WTC11 (cell line): ENCODE data around the gene PLRG1. TPM values are rescaled to one million over a fixed set of nuclear protein-coding genes. Genes with fewer than 3 reads are reported as not detected.

Source experiments
- ATAC-seq: fragments of 200-7000 bp; cut with Tn5 transposase; 2 replicates; pipeline ENCODE4 v1.10.0; 2021; ENCODE audit warnings: mild to moderate bottlenecking, moderate library complexity
- CTCF ChIA-PET: fragments of 300-600 bp; sonication (Branson Sonifier 250); formaldehyde crosslinking; loops from one replicate; lab custom pipeline; 2021; ENCODE audit warnings: antibody characterized with exemption; lab: Charles Lee
- POLR2A ChIA-PET: fragments of 350-600 bp; sonication (Branson Sonifier 250); formaldehyde crosslinking; loops from one replicate; lab custom pipeline; 2021; ENCODE audit warnings: antibody characterized with exemption; lab: Charles Lee
- DNase-seq: peaks from one replicate; pipeline ENCODE4 v3.0.0; 2021; ENCODE audit warnings: low spot score
- H3K27ac Mint-ChIP-seq: 2 replicates; pipeline ENCODE4 v1.8.0; 2021; ENCODE audit warnings: mixed read lengths
- H3K27me3 Mint-ChIP-seq: 2 replicates; pipeline ENCODE4 v1.8.0; 2021; ENCODE audit warnings: low read depth, mild to moderate bottlenecking, moderate library complexity, mixed read lengths
- H3K36me3 Mint-ChIP-seq: 2 replicates; pipeline ENCODE4 v1.8.0; 2021; ENCODE audit warnings: mixed read lengths
- H3K4me1 Mint-ChIP-seq: 2 replicates; pipeline ENCODE4 v1.8.0; 2022; ENCODE audit warnings: mixed read lengths
- H3K4me3 Mint-ChIP-seq: 2 replicates; pipeline ENCODE4 v1.8.0; 2021; ENCODE audit warnings: mild to moderate bottlenecking, moderate library complexity, mixed read lengths
- H3K9me3 Mint-ChIP-seq: 2 replicates; pipeline ENCODE4 v1.8.0; 2021; ENCODE audit warnings: mixed read lengths
- ELF4 ChIP-seq: sonication (generic); formaldehyde crosslinking; IDR thresholded peaks from 2 replicates; pipeline ENCODE4 v1.8.1; 2022; ENCODE audit warnings: low read depth, mild to moderate bottlenecking, moderate library complexity, missing genetic modification reagents
- ETV6 ChIP-seq: sonication (generic); formaldehyde crosslinking; IDR thresholded peaks from 2 replicates; pipeline ENCODE4 v1.8.1; 2022; ENCODE audit warnings: mild to moderate bottlenecking, missing genetic modification reagents
- FOXJ3 ChIP-seq: sonication (generic); formaldehyde crosslinking; IDR thresholded peaks from 2 replicates; pipeline ENCODE4 v1.9.0; 2021; ENCODE audit warnings: missing genetic modification reagents, mild to moderate bottlenecking, borderline replicate concordance
- HMGA2 ChIP-seq: fragments of 250-450 bp; sonication (Bioruptor Pico); IDR thresholded peaks from 2 replicates; pipeline ENCODE4 v1.4.0; 2021; ENCODE audit warnings: mild to moderate bottlenecking, moderate library complexity
- KAT7 ChIP-seq: sonication (generic); formaldehyde crosslinking; IDR thresholded peaks from 2 replicates; pipeline ENCODE4 v1.8.1; 2023; ENCODE audit warnings: missing genetic modification reagents, mild to moderate bottlenecking, borderline replicate concordance
- NR1H2 ChIP-seq: sonication (generic); formaldehyde crosslinking; IDR thresholded peaks from 2 replicates; pipeline ENCODE4 v1.9.0; 2021; ENCODE audit warnings: mild to moderate bottlenecking, moderate library complexity, missing genetic modification reagents
- PRRX2 ChIP-seq: fragments of 250-450 bp; sonication (Bioruptor Pico); IDR thresholded peaks from 2 replicates; pipeline ENCODE4 v1.8.0; 2021; ENCODE audit warnings: mild to moderate bottlenecking
- RELA ChIP-seq: sonication (generic); formaldehyde crosslinking; IDR thresholded peaks from 2 replicates; pipeline ENCODE4 v1.8.1; 2022; ENCODE audit warnings: missing genetic modification reagents, mild to moderate bottlenecking, borderline replicate concordance
- SMAD3 ChIP-seq: sonication (generic); formaldehyde crosslinking; IDR thresholded peaks from 2 replicates; pipeline ENCODE4 v1.8.0; 2022; ENCODE audit warnings: missing genetic modification reagents, mild to moderate bottlenecking, borderline replicate concordance
- SMAD4 ChIP-seq: sonication (generic); formaldehyde crosslinking; IDR thresholded peaks from 2 replicates; pipeline ENCODE4 v1.8.0; 2022; ENCODE audit warnings: mild to moderate bottlenecking, missing genetic modification reagents
- ZNF219 ChIP-seq: sonication (generic); formaldehyde crosslinking; IDR thresholded peaks from 2 replicates; pipeline ENCODE4 v1.8.0; 2023; ENCODE audit warnings: missing genetic modification reagents, mild to moderate bottlenecking, borderline replicate concordance
- ZNF232 ChIP-seq: sonication (generic); formaldehyde crosslinking; IDR thresholded peaks from 2 replicates; pipeline ENCODE4 v1.8.0; 2022; ENCODE audit warnings: mild to moderate bottlenecking, missing genetic modification reagents
- ZNF671 ChIP-seq: fragments of 250-450 bp; sonication (Bioruptor Pico); IDR thresholded peaks from 2 replicates; pipeline ENCODE4 v1.8.0; 2021; ENCODE audit warnings: mild to moderate bottlenecking
- total RNA-seq: library from RNA; stranded (reverse); gene quantifications from 3 replicates; pipeline ENCODE4 v1.2.3, GENCODE V29; 2021
- TF ChIP-seq, protein P1 (sequence below): sonication (generic); formaldehyde crosslinking; IDR thresholded peaks from 2 replicates; pipeline ENCODE4 v1.8.1; 2023; ENCODE audit warnings: mild to moderate bottlenecking, missing genetic modification reagents
- TF ChIP-seq, protein P2 (sequence below): sonication (generic); formaldehyde crosslinking; IDR thresholded peaks from 2 replicates; pipeline ENCODE4 v1.8.0; 2023; ENCODE audit warnings: missing genetic modification reagents
- TF ChIP-seq, protein P3 (sequence below): fragments of 250-450 bp; sonication (Bioruptor Pico); IDR thresholded peaks from 2 replicates; pipeline ENCODE4 v1.8.0; 2021; ENCODE audit warnings: mild to moderate bottlenecking
- TF ChIP-seq, protein P4 (sequence below): sonication (generic); formaldehyde crosslinking; IDR thresholded peaks from 2 replicates; pipeline ENCODE4 v1.8.1; 2023; ENCODE audit warnings: mild to moderate bottlenecking, missing genetic modification reagents
- TF ChIP-seq, protein P5 (sequence below): sonication (generic); formaldehyde crosslinking; IDR thresholded peaks from 2 replicates; pipeline ENCODE4 v1.8.1; 2023; ENCODE audit warnings: mild to moderate bottlenecking, missing genetic modification reagents, borderline replicate concordance

The PLRG1 gene
- total RNA-seq, 1 experiment from 2014 or later = 84.8 TPM

DNA sequence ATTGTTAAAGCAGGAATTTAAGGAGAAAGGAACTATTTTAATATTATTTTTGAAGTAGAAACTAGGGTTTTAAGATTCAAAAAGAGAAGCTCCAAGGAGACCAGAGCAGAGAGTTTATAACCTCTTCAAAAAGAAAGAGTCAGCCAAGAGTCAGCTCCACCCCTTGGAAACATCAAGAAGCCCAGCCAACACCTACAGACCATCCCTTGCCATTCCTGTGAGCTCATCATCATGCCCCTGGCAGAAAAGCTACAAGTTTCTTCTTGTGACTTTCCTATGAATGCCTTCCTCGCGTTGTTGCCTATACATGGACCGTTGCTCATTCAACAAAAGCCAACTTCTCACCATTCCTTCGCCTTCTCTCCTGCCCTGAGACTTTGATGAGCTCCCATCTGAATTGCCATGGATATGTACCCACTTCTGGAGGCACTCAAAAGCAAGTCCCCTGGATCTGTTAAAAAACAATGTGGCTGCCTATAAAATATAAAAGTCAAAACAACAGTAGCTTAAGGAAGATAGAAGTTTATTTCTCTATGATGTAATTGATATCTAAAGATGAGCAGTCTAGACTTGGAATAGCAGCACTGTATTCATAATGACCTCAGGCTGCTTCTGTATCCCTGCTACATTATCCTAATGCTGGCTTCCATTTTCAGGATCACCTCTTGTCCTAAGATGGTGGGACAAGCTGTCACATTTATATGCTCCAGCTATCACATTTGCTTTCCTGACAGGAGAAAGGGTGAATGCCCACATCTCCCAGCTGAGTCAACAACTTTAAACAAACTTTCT is 20.3 kb downstream of the PLRG1 start:
- no peak for DNase-seq
- TF ChIP-seq ELF4 (no peak), ZNF671 (no peak), SMAD3 (CRISPR knock-in tag) (no peak), ZNF219 (no peak), RELA (CRISPR knock-in tag) (no peak), KAT7 (CRISPR knock-in tag) (no peak), ZNF232 (CRISPR knock-in tag) (no peak), HMGA2 (CRISPR knock-in tag) (no peak), NR1H2 (CRISPR knock-in tag) (no peak), PRRX2 (CRISPR knock-in tag) (no peak), SMAD4 (CRISPR knock-in tag) (no peak), ETV6 (CRISPR knock-in tag) (no peak), FOXJ3 (CRISPR knock-in tag) (no peak)
- TF ChIP-seq, protein P1, sequence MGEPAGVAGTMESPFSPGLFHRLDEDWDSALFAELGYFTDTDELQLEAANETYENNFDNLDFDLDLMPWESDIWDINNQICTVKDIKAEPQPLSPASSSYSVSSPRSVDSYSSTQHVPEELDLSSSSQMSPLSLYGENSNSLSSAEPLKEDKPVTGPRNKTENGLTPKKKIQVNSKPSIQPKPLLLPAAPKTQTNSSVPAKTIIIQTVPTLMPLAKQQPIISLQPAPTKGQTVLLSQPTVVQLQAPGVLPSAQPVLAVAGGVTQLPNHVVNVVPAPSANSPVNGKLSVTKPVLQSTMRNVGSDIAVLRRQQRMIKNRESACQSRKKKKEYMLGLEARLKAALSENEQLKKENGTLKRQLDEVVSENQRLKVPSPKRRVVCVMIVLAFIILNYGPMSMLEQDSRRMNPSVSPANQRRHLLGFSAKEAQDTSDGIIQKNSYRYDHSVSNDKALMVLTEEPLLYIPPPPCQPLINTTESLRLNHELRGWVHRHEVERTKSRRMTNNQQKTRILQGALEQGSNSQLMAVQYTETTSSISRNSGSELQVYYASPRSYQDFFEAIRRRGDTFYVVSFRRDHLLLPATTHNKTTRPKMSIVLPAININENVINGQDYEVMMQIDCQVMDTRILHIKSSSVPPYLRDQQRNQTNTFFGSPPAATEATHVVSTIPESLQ (CRISPR knock-in tag) = no peak
- TF ChIP-seq, protein P2, sequence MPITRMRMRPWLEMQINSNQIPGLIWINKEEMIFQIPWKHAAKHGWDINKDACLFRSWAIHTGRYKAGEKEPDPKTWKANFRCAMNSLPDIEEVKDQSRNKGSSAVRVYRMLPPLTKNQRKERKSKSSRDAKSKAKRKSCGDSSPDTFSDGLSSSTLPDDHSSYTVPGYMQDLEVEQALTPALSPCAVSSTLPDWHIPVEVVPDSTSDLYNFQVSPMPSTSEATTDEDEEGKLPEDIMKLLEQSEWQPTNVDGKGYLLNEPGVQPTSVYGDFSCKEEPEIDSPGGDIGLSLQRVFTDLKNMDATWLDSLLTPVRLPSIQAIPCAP (CRISPR knock-in tag) = no peak
- TF ChIP-seq, protein P3, sequence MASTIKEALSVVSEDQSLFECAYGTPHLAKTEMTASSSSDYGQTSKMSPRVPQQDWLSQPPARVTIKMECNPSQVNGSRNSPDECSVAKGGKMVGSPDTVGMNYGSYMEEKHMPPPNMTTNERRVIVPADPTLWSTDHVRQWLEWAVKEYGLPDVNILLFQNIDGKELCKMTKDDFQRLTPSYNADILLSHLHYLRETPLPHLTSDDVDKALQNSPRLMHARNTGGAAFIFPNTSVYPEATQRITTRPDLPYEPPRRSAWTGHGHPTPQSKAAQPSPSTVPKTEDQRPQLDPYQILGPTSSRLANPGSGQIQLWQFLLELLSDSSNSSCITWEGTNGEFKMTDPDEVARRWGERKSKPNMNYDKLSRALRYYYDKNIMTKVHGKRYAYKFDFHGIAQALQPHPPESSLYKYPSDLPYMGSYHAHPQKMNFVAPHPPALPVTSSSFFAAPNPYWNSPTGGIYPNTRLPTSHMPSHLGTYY (CRISPR knock-in tag) = no peak
- TF ChIP-seq, protein P4, sequence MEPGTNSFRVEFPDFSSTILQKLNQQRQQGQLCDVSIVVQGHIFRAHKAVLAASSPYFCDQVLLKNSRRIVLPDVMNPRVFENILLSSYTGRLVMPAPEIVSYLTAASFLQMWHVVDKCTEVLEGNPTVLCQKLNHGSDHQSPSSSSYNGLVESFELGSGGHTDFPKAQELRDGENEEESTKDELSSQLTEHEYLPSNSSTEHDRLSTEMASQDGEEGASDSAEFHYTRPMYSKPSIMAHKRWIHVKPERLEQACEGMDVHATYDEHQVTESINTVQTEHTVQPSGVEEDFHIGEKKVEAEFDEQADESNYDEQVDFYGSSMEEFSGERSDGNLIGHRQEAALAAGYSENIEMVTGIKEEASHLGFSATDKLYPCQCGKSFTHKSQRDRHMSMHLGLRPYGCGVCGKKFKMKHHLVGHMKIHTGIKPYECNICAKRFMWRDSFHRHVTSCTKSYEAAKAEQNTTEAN = no peak
- TF ChIP-seq, protein P5, sequence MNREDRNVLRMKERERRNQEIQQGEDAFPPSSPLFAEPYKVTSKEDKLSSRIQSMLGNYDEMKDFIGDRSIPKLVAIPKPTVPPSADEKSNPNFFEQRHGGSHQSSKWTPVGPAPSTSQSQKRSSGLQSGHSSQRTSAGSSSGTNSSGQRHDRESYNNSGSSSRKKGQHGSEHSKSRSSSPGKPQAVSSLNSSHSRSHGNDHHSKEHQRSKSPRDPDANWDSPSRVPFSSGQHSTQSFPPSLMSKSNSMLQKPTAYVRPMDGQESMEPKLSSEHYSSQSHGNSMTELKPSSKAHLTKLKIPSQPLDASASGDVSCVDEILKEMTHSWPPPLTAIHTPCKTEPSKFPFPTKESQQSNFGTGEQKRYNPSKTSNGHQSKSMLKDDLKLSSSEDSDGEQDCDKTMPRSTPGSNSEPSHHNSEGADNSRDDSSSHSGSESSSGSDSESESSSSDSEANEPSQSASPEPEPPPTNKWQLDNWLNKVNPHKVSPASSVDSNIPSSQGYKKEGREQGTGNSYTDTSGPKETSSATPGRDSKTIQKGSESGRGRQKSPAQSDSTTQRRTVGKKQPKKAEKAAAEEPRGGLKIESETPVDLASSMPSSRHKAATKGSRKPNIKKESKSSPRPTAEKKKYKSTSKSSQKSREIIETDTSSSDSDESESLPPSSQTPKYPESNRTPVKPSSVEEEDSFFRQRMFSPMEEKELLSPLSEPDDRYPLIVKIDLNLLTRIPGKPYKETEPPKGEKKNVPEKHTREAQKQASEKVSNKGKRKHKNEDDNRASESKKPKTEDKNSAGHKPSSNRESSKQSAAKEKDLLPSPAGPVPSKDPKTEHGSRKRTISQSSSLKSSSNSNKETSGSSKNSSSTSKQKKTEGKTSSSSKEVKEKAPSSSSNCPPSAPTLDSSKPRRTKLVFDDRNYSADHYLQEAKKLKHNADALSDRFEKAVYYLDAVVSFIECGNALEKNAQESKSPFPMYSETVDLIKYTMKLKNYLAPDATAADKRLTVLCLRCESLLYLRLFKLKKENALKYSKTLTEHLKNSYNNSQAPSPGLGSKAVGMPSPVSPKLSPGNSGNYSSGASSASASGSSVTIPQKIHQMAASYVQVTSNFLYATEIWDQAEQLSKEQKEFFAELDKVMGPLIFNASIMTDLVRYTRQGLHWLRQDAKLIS (CRISPR knock-in tag) = no peak
- Mint-ChIP-seq H3K4me1 (peaks cover 12% of the 10 kb centered on the region), H3K36me3 (no peaks in the 10 kb centered on the region), H3K27ac (no peak overlapping the region), H3K4me3 (no peak overlapping the region), H3K27me3 (no peaks in the 10 kb centered on the region), H3K9me3 (no peaks in the 10 kb centered on the region)
- CTCF ChIA-PET = interaction anchor here (1.8 to 2.2 kb wide), 3 partner anchors 24 to 89 kb away, joined by 4 to 11 read pairs (median 6); no protein-coding TSS in a partner anchor
- no peak for ATAC-seq
- POLR2A ChIA-PET = interaction anchor here (1.0 kb wide), 1 partner anchor 20 kb away, joined by 4 read pairs; the partner anchor contains the start of gene PLRG1
